Nephron progenitor cell (in vitro differentiated cells): Measurements from ENCODE around the gene FXYD2.

Experiments
- DNase-seq: peaks from one replicate; pipeline ENCODE4 v3.0.0; 2021
- H3K27ac Mint-ChIP-seq: 2 replicates; pipeline ENCODE4 v1.8.0; 2021; ENCODE audit warnings: mild to moderate bottlenecking, moderate library complexity, mixed read lengths
- H3K27me3 Mint-ChIP-seq: 2 replicates; pipeline ENCODE4 v1.8.0; 2021; ENCODE audit warnings: mild to moderate bottlenecking, low read depth, mixed read lengths; ENCODE audit not compliant: poor library complexity
- H3K36me3 Mint-ChIP-seq: 2 replicates; pipeline ENCODE4 v1.8.0; 2021; ENCODE audit warnings: low read depth, mixed read lengths
- H3K4me1 Mint-ChIP-seq: 2 replicates; pipeline ENCODE4 v1.8.0; 2021; ENCODE audit warnings: mixed read lengths
- H3K4me3 Mint-ChIP-seq: 2 replicates; pipeline ENCODE4 v1.8.0; 2021; ENCODE audit warnings: mild to moderate bottlenecking, moderate library complexity, mixed read lengths
- H3K9me3 Mint-ChIP-seq: 2 replicates; pipeline ENCODE4 v1.8.0; 2021; ENCODE audit warnings: mild to moderate bottlenecking, moderate library complexity, mixed read lengths
- TF ChIP-seq, protein P1 (sequence below): fragments of 200-600 bp; sonication (generic); IDR thresholded peaks from 2 replicates; pipeline ENCODE4 v1.5.0; 2021; ENCODE audit warnings: antibody characterized with exemption

Gene FXYD2

DNA sequence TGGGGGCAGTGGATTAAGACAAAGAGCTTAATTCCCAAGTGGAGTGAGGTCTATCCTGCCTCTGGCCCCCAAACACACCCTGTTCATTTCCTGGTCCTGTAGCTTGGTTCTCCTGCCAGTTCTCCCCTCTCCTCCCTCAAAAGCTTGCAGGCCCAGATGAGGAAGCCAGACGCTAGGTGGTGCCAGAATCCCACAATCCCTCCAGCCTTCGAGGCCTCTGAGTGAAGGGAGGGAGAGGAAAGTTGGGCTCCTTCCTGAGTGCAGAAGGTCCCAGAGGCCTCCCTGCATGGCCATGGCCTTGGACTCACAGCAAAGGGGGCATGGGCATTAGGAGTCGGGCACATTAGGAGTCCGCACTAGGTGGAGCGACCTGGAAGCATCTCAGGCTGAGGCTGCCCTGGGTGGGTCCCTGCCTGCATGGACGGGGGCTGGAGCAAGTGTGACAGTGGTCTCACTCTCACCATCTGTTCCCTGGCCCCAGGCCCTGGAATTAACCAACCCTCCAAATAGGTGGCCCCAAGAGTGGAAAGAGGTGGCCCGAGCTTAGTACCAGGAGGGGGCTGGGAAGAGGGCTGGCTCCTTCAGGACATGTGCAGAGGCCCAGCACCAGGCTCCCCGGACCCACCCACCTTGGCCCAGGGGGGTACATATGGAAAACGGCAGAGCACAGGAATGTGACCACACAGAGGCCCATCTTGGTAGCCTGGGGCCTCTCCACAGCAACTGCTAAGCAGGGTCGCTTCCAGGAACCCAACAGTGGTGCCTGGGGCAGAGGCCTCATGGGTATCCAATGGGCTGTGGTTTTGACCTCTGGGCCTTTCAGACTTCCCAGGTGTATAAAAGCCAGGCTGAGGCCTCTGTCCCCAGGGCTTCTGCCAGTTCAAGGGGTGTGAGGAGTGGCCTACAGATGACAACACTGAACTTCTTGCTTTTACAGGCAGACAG is 5.2 kb downstream of the FXYD2 start:
- H3K4me1 Mint-ChIP-seq = peaks cover 60% of the 10 kb centered on the region
- H3K36me3 Mint-ChIP-seq = no peaks in the 10 kb centered on the region
- H3K9me3 Mint-ChIP-seq = no peaks in the 10 kb centered on the region
- H3K4me3 Mint-ChIP-seq = no peak overlapping the region
- H3K27ac Mint-ChIP-seq = no peak overlapping the region
- DNase-seq = peak; percentile 78
- TF ChIP-seq, protein P1, sequence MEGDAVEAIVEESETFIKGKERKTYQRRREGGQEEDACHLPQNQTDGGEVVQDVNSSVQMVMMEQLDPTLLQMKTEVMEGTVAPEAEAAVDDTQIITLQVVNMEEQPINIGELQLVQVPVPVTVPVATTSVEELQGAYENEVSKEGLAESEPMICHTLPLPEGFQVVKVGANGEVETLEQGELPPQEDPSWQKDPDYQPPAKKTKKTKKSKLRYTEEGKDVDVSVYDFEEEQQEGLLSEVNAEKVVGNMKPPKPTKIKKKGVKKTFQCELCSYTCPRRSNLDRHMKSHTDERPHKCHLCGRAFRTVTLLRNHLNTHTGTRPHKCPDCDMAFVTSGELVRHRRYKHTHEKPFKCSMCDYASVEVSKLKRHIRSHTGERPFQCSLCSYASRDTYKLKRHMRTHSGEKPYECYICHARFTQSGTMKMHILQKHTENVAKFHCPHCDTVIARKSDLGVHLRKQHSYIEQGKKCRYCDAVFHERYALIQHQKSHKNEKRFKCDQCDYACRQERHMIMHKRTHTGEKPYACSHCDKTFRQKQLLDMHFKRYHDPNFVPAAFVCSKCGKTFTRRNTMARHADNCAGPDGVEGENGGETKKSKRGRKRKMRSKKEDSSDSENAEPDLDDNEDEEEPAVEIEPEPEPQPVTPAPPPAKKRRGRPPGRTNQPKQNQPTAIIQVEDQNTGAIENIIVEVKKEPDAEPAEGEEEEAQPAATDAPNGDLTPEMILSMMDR = peak; percentile 68
- peaks cover 18% of the 10 kb centered on the region for H3K27me3 Mint-ChIP-seq

- TF ChIP-seq, protein P1 = peak; percentile 12
- Mint-ChIP-seq H3K27me3 (peaks cover 16% of the 10 kb centered on the region), H3K9me3 (no peaks in the 10 kb centered on the region), H3K36me3 (no peaks in the 10 kb centered on the region), H3K27ac (no peak overlapping the region), H3K4me3 (no peak overlapping the region), H3K4me1 (peaks cover 64% of the 10 kb centered on the region)
- DNase-seq = no peak
Measured at GRCh38 chr11:117818041-117818873, 6.3 kb downstream of the FXYD2 start.

GRCh38 chr11:117817368-117818040 is 7.0 kb downstream of the FXYD2 start:
- Mint-ChIP-seq H3K9me3 (no peaks in the 10 kb centered on the region), H3K4me3 (peak overlapping the region; percentile 74), H3K36me3 (no peaks in the 10 kb centered on the region), H3K4me1 (peaks cover 67% of the 10 kb centered on the region), H3K27me3 (peaks cover 16% of the 10 kb centered on the region), H3K27ac (peak overlapping the region; percentile 58)
- peak; percentile 94 for DNase-seq
- TF ChIP-seq, protein P1 = peak; percentile 99

DNA sequence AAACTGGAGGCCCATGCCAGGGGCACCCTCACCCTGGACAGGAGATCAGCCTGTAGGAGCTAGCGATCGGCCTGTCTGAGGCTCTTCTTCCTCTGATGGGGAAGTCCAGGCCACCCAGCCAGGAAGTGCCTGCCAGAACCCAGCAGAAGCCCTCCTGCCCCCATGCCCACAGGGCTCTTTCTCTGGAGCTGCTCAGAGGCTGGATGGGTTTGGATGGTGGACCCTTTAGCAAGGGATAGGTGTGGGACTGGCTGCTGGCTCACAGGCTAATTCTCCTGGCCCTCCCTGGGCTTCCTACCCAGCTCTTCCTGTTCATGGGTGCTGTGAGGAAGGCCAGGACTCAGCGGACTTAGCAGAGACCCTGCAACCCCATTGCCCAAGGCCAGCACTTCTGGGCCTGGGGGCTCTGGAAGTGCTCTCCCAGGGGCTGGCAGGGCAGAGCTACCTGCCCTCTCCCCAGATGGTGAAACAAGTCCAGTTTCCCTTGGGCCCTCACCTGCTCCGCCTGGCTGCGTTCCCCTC is 7.6 kb downstream of the FXYD2 start:
- Mint-ChIP-seq H3K4me3 (peak overlapping the region; percentile 74), H3K9me3 (no peaks in the 10 kb centered on the region), H3K27me3 (peaks cover 13% of the 10 kb centered on the region), H3K4me1 (peaks cover 73% of the 10 kb centered on the region), H3K36me3 (no peaks in the 10 kb centered on the region), H3K27ac (peak overlapping the region; percentile 58)
- no peak for DNase-seq
- TF ChIP-seq, protein P1 = no peak

- H3K27ac Mint-ChIP-seq = peak overlapping the region; percentile 75
- H3K9me3 Mint-ChIP-seq = no peaks in the 10 kb centered on the region
- H3K36me3 Mint-ChIP-seq = no peaks in the 10 kb centered on the region
- peaks cover 80% of the 10 kb centered on the region for H3K4me1 Mint-ChIP-seq
- peak; percentile 84 for DNase-seq
- TF ChIP-seq, protein P1 = no peak
- peaks cover 15% of the 10 kb centered on the region for H3K27me3 Mint-ChIP-seq
- H3K4me3 Mint-ChIP-seq = peak overlapping the region; percentile 78
Measured at GRCh38 chr11:117816151-117816741, 8.3 kb downstream of the FXYD2 start.
